ENCODE measurements around the gene SLC6A18.
A peak's percentile ranks its signal among the peaks of the same experiment; 100 is the strongest.
"Not testable (repeated sequence)": the region's sequence is repeated elsewhere in the genome, so short reads cannot be mapped to it uniquely, and the experiment has no call there.

Gene SLC6A18

GRCh38 chr5:1284336-1284970 is 59.3 kb downstream of the SLC6A18 start:
- not testable (repeated sequence) for DNase-seq (ENCODE audit: low spot score)
- peak; percentile 35 for FAIRE-seq

GRCh38 chr5:1285141-1285540 is 60.0 kb downstream of the SLC6A18 start:
- FAIRE-seq: no peak

GRCh38 chr5:1285883-1286291 is 60.7 kb downstream of the SLC6A18 start:
- FAIRE-seq (no peak), DNase-seq (ENCODE audit: low spot score) (no peak)

More at GRCh38 chr5:1285141-1285540, 60.0 kb downstream of the SLC6A18 start:
- no peak for DNase-seq (ENCODE audit: low spot score)

GRCh38 chr5:1288439-1289335 is 63.5 kb downstream of the SLC6A18 start:
- DNase-seq (ENCODE audit: low spot score) (no peak), FAIRE-seq (no peak)

- FAIRE-seq; DNase-seq (ENCODE audit: low spot score): not testable (repeated sequence)
Measured at GRCh38 chr5:1289559-1289958, 64.4 kb downstream of the SLC6A18 start.

GRCh38 chr5:1290956-1291355 is 65.8 kb downstream of the SLC6A18 start:
- FAIRE-seq; DNase-seq (ENCODE audit: low spot score): not testable (repeated sequence)

- FAIRE-seq (no peak), DNase-seq (ENCODE audit: low spot score) (no peak)
Measured at GRCh38 chr5:1291611-1292080, 66.5 kb downstream of the SLC6A18 start.

GRCh38 chr5:1292139-1292538 is 67.0 kb downstream of the SLC6A18 start:
- DNase-seq (ENCODE audit: low spot score): no peak

GRCh38 chr5:1292846-1293415 is 67.8 kb downstream of the SLC6A18 start:
- DNase-seq (ENCODE audit: low spot score): no peak
- FAIRE-seq: no peak

More at GRCh38 chr5:1292139-1292538, 67.0 kb downstream of the SLC6A18 start:
- FAIRE-seq: no peak

- DNase-seq (ENCODE audit: low spot score) (no peak), FAIRE-seq (no peak)
Measured at GRCh38 chr5:1293416-1294205, 68.4 kb downstream of the SLC6A18 start.

GRCh38 chr5:1294206-1294834 is 69.1 kb downstream of the SLC6A18 start:
- DNase-seq (ENCODE audit: low spot score) (no peak), FAIRE-seq (no peak)

- no peak for DNase-seq (ENCODE audit: low spot score)
- FAIRE-seq: no peak
Measured at GRCh38 chr5:1294835-1295649, 69.9 kb downstream of the SLC6A18 start, which contains the start of gene TERT. Gene TERT, minus strand, starts transcription at chr5:1295068. Its CDS starts 79 bp downstream, at chr5:1294989.

- no peak for FAIRE-seq
- DNase-seq (ENCODE audit: low spot score): no peak
Measured at GRCh38 chr5:1295650-1296037, 70.5 kb downstream of the SLC6A18 start.

Data from urothelium cell line (cell line).